ENCODE measurements around the gene LRP1B.

LRP1B gene

DNA sequence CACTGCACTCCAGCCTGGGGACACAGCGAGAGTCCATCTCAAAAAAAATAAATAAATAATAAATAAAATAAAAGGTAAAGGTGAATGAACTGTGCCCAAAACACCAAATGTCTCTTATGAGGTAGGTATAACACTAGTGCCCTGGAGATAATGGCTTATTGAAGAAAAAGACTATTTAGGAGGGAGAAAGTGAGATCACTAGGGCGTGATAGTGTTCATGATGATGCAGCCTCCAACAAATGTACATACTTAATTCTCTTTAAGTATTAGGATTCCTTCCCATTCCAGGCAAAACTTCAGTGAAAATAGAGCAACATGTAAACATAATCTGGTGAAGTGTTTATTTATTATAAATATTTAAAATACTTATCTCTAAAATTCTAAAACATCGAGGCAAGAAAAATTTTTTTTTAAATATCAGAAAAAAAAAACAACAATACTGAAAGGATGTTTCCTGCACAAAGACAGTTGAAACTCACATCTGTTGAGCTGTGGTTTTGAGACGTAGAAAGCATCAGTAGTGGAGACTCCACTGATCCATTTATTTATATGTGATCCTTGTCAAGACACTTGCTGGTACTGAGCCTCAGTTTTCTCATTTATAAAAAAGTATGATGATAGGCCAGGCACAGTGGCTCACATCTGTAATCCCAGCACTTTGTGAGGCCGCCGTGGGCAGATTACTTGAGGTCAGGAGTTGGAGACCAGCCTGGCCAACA is 183.3 kb downstream of the LRP1B start:
- no peak for DNase-seq

- no peak for DNase-seq
Observed at GRCh38 chr2:141946016-141946415, 184.8 kb downstream of the LRP1B start.

DNA sequence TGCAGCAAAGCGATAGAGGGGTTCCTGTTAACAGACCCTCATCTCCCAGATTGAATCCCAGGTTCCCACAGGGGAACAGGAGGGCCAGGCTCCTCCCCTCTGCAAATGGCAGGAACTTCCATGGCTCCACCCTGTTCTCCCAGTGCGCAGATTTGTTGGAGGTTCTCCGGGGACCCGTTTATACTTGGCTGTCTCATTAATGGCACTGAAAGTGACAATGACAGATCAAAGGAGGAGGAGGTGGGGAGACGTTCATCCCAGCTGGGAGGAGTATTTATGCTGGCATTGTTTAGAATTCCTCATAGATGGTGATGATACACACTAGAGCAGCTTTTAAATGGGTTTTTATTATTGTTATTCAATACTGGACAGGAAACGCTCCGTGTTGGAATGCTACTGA is 186.9 kb downstream of the LRP1B start:
- no peak for DNase-seq

GRCh38 chr2:141942006-141942789 is 188.6 kb downstream of the LRP1B start:
- no peak for DNase-seq

- no peak for DNase-seq
Observed at GRCh38 chr2:141941210-141941714, 189.6 kb downstream of the LRP1B start.

- DNase-seq: no peak
Observed at GRCh38 chr2:141940709-141941108, 190.1 kb downstream of the LRP1B start.

GRCh38 chr2:141933226-141933625 is 197.6 kb downstream of the LRP1B start:
- DNase-seq: no peak

GRCh38 chr2:141932261-141932660 is 198.6 kb downstream of the LRP1B start:
- no peak for DNase-seq

DNA sequence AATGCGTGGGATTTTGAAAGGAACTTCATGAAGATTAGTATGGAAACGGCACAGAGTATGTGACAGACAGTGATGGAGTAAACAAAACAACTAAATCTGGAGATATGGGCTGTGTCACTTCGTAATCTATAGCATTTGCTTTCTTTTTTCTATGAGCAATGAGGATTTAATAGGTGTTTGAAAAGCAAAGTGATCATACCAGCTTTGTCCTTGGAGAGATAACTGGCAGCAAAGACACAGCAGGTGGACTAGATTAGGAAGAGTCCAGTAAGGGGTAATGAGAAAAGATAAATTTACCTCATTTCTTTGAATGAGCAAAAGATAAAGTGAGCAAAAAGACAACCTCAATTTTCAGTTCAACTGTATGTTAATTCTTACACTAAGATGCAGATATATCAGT is 199.0 kb downstream of the LRP1B start:
- DNase-seq: no peak

GRCh38 chr2:141930803-141931202 is 200.0 kb downstream of the LRP1B start:
- DNase-seq: no peak

DNA sequence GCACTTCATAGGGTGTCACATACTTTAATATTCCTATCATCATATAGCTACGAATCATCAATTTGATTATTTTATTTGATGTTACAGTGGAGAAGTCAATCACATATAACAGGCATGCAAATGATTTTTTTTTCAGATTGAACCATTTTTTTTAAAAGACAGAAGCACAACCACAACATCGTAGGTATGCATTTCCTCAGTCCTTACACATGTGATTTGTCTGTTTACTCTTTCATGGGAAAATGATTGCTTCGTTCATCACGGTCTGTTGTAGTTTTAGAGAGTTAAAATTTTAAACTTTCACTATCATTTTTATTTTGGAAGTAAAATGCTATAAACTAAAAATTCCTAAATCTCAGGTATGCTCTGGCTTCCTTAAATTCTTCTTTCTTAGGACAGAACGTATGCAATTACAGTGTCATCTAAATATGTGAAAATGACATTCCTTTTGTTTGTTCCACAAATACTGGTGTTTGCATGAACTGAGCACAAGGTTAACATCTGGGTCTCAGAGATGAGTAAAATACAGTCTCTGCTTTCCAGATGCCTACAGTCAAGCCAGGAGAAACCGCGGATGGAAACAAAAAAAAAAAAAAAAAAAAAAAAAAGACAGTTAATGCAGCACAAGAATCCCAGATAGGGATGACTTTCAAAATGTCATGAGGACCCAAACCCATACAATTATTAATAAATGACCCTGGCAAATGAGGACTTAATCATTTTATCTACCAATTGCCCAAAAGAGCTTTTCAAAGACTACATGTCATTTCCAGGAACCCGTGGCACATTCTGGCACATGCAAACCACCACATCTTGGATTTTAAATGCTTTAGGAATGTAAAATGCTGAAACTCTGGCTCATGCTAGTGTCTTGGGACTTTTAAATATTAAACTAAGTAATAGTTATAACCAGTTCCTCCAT is 201.2 kb downstream of the LRP1B start:
- no peak for DNase-seq

DNA sequence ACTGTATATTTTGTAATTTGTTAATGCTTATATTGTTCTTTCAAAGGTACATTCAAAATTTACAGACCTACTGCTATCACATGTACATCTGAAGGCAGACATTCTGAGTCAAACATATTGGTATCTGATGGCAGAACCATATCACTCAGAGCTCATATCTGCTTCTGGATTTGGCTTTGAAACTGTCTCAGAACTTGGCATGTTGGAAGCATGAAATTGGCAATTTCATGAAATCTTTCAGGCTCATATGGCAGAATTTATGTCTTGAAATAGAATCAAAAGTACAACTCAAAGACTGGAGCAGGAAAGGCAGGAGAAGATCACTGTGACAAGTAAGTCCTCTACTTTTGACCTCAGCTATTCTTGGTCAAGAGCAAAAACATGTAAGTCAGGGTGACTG is 202.3 kb downstream of the LRP1B start:
- no peak for DNase-seq

- no peak for DNase-seq
Observed at GRCh38 chr2:141927536-141927935, 203.3 kb downstream of the LRP1B start.

- no peak for DNase-seq
Observed at GRCh38 chr2:141925511-141925910, 205.3 kb downstream of the LRP1B start.

- DNase-seq: no peak
Observed at GRCh38 chr2:141923657-141924056, 207.2 kb downstream of the LRP1B start.

GRCh38 chr2:141911485-141912066 is 219.2 kb downstream of the LRP1B start:
- DNase-seq: no peak

GRCh38 chr2:141906678-141907077 is 224.1 kb downstream of the LRP1B start:
- DNase-seq: no peak

DNA sequence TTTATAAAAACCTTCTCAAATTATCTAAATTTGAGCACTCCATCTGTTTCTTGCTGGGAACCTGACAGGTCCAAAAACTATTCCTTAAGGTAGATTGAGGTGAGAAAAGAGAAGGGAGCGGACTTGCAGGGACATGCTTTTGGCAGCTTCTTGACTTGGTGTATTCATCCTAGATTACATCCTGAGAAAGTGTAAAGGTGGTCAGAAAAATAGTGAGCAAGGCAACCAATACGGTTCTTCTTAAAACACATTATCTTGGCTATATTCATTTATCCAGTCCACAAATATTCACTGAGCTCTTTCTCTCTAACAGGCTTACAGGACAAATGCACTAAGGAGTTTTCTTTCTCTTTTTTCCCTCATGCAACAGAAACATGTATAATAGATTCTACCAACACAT is 230.0 kb downstream of the LRP1B start:
- no peak for DNase-seq

GRCh38 chr2:141899740-141900139 is 231.1 kb downstream of the LRP1B start:
- no peak for DNase-seq

- no peak for DNase-seq
Observed at GRCh38 chr2:141889788-141890187, 241.0 kb downstream of the LRP1B start.

GRCh38 chr2:141888987-141889555 is 241.7 kb downstream of the LRP1B start:
- DNase-seq: no peak

GRCh38 chr2:141887363-141887762 is 243.5 kb downstream of the LRP1B start:
- DNase-seq: no peak
